GM20431 (cell line): ENCODE data around the gene MYH14.

Source experiments
- in situ Hi-C: fragments of 300-500 bp; cut with MseI, MboI; formaldehyde crosslinking; loops from one replicate; pipeline ENCODE4 v1.15.0; 2020; ENCODE audit warnings: low sequenced_read_pairs; ENCODE audit not compliant: unreplicated experiment

MYH14 gene

DNA sequence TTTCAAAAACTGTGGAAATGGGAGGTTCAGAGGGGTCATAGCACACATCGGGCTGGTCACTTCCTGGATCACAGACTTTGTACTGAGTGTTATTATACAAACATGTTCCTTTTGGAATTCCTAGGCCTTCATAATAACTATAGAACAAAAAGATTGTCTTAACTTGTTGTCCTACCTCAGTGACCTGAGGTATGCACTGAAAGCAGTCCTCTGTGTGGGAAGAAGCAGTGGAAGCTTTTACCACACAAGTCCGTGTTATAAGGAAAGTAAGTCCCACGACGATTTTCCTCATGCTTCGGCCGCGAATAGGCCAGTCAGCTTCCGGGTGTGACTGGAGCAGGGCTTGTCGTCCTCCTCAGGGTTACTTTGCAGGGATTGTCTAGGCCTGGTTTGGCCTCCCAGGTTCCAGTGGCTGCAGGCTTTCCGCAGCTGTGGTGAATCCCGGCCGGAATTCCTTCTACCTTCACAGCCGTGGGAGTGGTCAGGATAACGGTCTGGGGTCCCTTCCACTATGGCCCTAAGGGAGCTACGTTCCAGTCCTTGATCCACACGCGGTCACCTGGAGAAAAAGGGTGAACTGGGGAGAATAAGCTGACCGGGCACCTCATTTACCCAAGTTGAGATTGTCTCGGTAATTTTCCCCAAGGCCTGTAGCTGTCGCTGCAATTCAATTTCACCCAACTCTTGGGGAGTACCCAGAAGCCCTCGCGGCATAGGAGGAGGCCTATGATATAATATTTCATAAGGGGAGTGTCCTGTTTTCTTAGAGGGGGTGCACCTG is 146.0 kb downstream of the MYH14 start:
- in situ Hi-C loops: loop anchor here (25.0 kb wide), 1 partner anchor 438 kb away; the partner anchor contains the start of gene ACP4

DNA sequence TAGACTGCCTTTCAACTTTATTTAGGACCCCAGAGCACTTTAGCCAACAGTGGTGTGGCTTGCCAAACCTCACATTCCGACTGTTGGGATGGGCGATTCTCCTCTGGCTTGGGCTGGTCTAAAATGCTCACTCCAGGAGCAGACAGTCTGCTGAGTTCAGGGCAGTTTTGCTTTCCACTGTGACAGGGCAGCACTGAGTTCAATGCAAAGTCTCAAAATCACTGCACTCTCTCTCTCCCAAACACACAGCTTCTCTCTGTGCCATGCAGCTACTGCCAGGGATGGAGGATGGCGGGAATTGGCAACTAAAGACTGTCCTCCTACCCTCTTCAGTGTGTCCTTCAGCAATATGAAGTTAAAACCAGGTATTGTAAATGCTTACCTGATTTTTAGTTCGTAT is 148.8 kb downstream of the MYH14 start:
- in situ Hi-C loops: loop anchor here (25.0 kb wide), 1 partner anchor 435 kb away; the partner anchor contains the start of gene ACP4

GRCh38 chr19:50353487-50353880 is 150.1 kb downstream of the MYH14 start:
- in situ Hi-C loops: loop anchor here (25.0 kb wide), 1 partner anchor 434 kb away; the partner anchor contains the start of gene ACP4

DNA sequence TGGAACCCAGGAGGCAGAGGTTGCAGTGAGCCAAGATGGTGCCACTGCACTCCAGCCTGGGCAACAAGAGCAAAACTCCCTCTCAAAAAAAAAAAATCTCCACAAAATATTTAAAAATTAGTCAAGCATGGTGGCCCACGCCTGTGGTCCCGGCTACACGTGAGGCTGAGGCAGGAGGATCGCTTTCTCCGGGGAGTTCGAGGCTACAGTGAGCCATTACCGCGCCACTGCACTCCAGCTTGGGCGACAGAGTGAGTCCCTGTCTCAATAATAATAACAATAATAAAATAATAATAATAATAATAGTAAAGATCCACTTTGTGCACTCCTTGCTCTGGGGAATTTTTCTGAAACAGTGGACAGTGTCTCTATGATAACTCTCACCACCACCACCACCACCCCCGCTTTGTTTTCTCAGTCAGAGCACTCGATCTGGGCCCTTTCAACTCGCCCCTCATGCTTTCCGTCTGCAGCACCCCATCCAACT is 153.3 kb downstream of the MYH14 start:
- in situ Hi-C loops: loop anchor here (25.0 kb wide), 1 partner anchor 431 kb away; the partner anchor contains the start of gene ACP4

DNA sequence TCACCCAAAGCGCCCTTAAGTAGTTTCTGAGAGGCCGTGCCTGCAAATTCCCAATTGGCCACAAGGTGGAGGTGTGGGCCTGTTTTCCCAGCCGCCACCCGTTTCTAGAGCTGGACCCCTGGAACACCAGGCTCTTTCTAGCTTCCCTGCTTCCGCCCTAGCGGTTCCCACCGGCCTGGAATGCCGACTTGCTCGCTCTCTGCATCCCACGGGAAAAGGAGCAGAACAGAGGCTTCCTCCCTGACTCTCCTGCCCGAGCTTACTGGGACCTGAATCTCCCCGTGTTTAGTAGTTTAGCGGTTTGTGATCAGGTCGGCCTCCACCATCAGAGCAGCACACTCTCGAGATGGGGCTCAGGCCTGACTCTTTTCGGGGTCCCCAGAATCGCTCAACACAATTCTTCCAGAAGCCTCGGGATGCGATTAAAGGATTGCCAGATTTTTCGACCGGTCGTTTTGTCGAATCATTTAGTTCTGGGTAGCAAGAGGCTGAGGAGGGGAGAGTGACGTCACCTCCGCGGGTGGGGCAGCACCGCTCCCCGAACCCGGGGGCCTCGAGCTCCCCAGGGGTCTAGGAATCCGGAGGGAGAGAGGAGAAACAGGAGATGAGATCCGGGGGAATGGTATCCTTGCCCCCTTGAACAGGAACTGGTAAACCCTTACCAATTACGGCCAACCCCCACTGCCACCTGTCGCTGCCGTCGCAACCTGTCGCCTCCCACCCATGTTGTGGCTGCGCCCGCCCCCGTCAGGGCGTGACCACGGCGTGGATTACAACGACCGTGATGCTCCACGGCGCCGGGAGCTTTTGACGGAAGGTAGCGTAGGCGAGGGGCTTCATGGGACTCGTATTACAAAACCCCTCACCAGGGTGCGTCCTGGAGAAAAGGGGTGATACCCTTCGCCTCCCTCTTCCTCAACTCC is 154.0 kb downstream of the MYH14 start:
- in situ Hi-C loops: loop anchor here (25.0 kb wide), 1 partner anchor 430 kb away; the partner anchor contains the start of gene ACP4

- in situ Hi-C loops: loop anchor here (25.0 kb wide), 1 partner anchor 429 kb away; the partner anchor contains the start of gene ACP4
These were observed 155.3 kb downstream of the MYH14 start for GRCh38 chr19:50358483-50359327.

GRCh38 chr19:50359328-50359818 is 156.0 kb downstream of the MYH14 start:
- in situ Hi-C loops: loop anchor here (25.0 kb wide), 1 partner anchor 428 kb away; the partner anchor contains the start of gene ACP4
